Activated CD8-positive, alpha-beta T cell treated with anti-CD3 and anti-CD28 coated beads for 36 hours (primary cell): ENCODE results near the gene LRP1B. TPM values are rescaled to one million over a fixed set of nuclear protein-coding genes. Genes with fewer than 3 reads are reported as not detected.

ENCODE experiments used
- ATAC-seq: fragments of 200-7000 bp; cut with Tn5 transposase; one replicate; pipeline ENCODE4 v1.10.0; 2021; ENCODE audit warnings: mild to moderate bottlenecking, moderate library complexity
- CTCF ChIA-PET: fragments of 350-600 bp; sonication (Branson Sonifier 250); formaldehyde crosslinking; loops from one replicate; lab custom pipeline; 2021; ENCODE audit warnings: antibody characterized with exemption; lab: Charles Lee
- POLR2A ChIA-PET: fragments of 350-600 bp; sonication (Branson Sonifier 250); formaldehyde crosslinking; loops from one replicate; lab custom pipeline; 2021; ENCODE audit warnings: antibody characterized with exemption; lab: Charles Lee
- DNase-seq: peaks from one replicate; pipeline ENCODE4 v3.0.0-alpha.2; 2020
- H3K27ac Mint-ChIP-seq: one replicate; pipeline ENCODE4 v1.8.0; 2021; ENCODE audit warnings: mild to moderate bottlenecking, mixed read lengths
- H3K27me3 Mint-ChIP-seq: one replicate; pipeline ENCODE4 v1.8.0; 2021; ENCODE audit warnings: mixed read lengths
- H3K36me3 Mint-ChIP-seq: one replicate; pipeline ENCODE4 v1.8.0; 2021; ENCODE audit warnings: low read depth, mixed read lengths
- H3K4me1 Mint-ChIP-seq: one replicate; pipeline ENCODE4 v1.8.0; 2021; ENCODE audit warnings: low read depth, mixed read lengths
- H3K4me3 Mint-ChIP-seq: one replicate; pipeline ENCODE4 v1.8.0; 2021; ENCODE audit warnings: mild to moderate bottlenecking, moderate library complexity, mixed read lengths
- H3K9me3 Mint-ChIP-seq: one replicate; pipeline ENCODE4 v1.8.0; 2021; ENCODE audit warnings: mixed read lengths
- intact Hi-C: fragments of 100-400 bp; cut with micrococcal nuclease; formaldehyde crosslinking; loops from one replicate; pipeline ENCODE4 v1.10.0; 2022
- total RNA-seq, 2 experiments: library from RNA; stranded (reverse); gene quantifications; one replicate each; pipeline ENCODE4 v1.2.3, GENCODE V29; 2021
- TF ChIP-seq, protein P1 (sequence below): fragments of 200-600 bp; IDR thresholded peaks from one replicate; pipeline ENCODE4 v1.8.0; 2022; ENCODE audit warnings: antibody characterized with exemption, mild to moderate bottlenecking

The LRP1B gene
- total RNA-seq, 2 experiments from 2014 or later = not detected

DNA sequence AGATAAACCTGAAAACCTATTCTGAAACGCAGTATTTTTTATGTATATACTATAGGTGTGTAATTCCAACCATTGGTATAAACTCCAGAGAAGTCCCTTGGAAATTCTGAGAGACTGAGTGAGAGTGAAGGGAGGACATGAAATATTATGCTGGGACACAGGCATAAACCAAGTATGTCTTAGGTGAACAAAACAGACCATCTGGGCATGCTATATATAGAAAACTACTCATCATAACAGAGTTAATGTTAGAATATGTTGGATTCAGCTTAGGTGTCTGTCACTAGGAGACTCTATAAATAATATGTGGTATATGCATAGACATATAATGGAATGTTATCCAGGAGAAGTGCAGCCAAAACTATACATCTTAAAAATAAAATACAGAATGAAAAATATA is 282.6 kb downstream of the LRP1B start:
- Mint-ChIP-seq H3K27ac (no peak overlapping the region), H3K9me3 (peaks cover 6% of the 10 kb centered on the region), H3K4me1 (no peaks in the 10 kb centered on the region), H3K4me3 (no peak overlapping the region), H3K27me3 (no peaks in the 10 kb centered on the region), H3K36me3 (no peaks in the 10 kb centered on the region)
- TF ChIP-seq, protein P1, sequence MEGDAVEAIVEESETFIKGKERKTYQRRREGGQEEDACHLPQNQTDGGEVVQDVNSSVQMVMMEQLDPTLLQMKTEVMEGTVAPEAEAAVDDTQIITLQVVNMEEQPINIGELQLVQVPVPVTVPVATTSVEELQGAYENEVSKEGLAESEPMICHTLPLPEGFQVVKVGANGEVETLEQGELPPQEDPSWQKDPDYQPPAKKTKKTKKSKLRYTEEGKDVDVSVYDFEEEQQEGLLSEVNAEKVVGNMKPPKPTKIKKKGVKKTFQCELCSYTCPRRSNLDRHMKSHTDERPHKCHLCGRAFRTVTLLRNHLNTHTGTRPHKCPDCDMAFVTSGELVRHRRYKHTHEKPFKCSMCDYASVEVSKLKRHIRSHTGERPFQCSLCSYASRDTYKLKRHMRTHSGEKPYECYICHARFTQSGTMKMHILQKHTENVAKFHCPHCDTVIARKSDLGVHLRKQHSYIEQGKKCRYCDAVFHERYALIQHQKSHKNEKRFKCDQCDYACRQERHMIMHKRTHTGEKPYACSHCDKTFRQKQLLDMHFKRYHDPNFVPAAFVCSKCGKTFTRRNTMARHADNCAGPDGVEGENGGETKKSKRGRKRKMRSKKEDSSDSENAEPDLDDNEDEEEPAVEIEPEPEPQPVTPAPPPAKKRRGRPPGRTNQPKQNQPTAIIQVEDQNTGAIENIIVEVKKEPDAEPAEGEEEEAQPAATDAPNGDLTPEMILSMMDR = no peak
- CTCF ChIA-PET = no interaction called here
- POLR2A ChIA-PET = no interaction called here
- intact Hi-C loops = no loop called here
- DNase-seq = no peak
- no peak for ATAC-seq

- Mint-ChIP-seq H3K9me3 (peaks cover 8% of the 10 kb centered on the region), H3K36me3 (no peaks in the 10 kb centered on the region), H3K27ac (no peak overlapping the region), H3K4me3 (no peak overlapping the region), H3K4me1 (no peaks in the 10 kb centered on the region), H3K27me3 (no peaks in the 10 kb centered on the region)
- CTCF ChIA-PET = no interaction called here
- no peak for DNase-seq
- TF ChIP-seq, protein P1 = no peak
- intact Hi-C loops = no loop called here
- POLR2A ChIA-PET = interaction anchor here (0.5 kb wide), 1 partner anchor 763 kb away, joined by 3 read pairs; no protein-coding TSS in a partner anchor
- no peak for ATAC-seq
Measured at GRCh38 chr2:141844231-141844630, 286.6 kb downstream of the LRP1B start.

- H3K36me3 Mint-ChIP-seq = no peaks in the 10 kb centered on the region
- intact Hi-C loops = no loop called here
- ChIA-PET CTCF (interaction anchor here (1.4 kb wide), 1 partner anchor 10 kb away, joined by 3 read pairs; no protein-coding TSS in a partner anchor), POLR2A (no interaction called here)
- H3K9me3 Mint-ChIP-seq = no peaks in the 10 kb centered on the region
- H3K27ac Mint-ChIP-seq = no peak overlapping the region
- DNase-seq = no peak
- no peaks in the 10 kb centered on the region for H3K4me1 Mint-ChIP-seq
- H3K4me3 Mint-ChIP-seq = no peak overlapping the region
- no peaks in the 10 kb centered on the region for H3K27me3 Mint-ChIP-seq
- ATAC-seq = no peak
- TF ChIP-seq, protein P1 = no peak
Measured at GRCh38 chr2:141835103-141835502, 295.7 kb downstream of the LRP1B start.

DNA sequence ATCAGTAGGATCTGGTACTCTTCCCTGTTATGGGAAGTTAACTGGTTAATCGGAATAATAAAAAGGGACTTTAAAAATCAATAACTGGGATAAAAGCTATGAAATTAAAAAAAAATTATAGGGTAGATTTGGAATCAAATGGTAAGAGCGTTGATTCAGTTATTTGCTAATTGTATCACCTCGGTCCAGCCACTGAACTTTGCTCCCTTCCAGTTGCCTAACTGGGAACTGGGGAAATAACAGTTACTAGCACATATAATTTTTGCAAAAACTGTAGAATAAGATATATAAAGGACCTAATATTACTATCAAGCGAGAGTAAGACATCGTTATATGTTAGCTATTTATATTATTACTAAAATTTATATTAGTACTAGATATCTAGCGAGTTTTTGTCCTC is 302.1 kb downstream of the LRP1B start:
- DNase-seq (no peak), ATAC-seq (no peak)
- intact Hi-C loops = no loop called here
- no peaks in the 10 kb centered on the region for H3K4me1 Mint-ChIP-seq
- TF ChIP-seq, protein P1 = no peak
- POLR2A ChIA-PET = no interaction called here
- H3K27ac Mint-ChIP-seq = no peak overlapping the region
- H3K27me3 Mint-ChIP-seq = no peaks in the 10 kb centered on the region
- peaks cover 2% of the 10 kb centered on the region for H3K9me3 Mint-ChIP-seq
- no peaks in the 10 kb centered on the region for H3K36me3 Mint-ChIP-seq
- H3K4me3 Mint-ChIP-seq = no peak overlapping the region
- CTCF ChIA-PET = interaction anchor here (1.1 kb wide), 1 partner anchor 12 kb away, joined by 3 read pairs; no protein-coding TSS in a partner anchor

DNA sequence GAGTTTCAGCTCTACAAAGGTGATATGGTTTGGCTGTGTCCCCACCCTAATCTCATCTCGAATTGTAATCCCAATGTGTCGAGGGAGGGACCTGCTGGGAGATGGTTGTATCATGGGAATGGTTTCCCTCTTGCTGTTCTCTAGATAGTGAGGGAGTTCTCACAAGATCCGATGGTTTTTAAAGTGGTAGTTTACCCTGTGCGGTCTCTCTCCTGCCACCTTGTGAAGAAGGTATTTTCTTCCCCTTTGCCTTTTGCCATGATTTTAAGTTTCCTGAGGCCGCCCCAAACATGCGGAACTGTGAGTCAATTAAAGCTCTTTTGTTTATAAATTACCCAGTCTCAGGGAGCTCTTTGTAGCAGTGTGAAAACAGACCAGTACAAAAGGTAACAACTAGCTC is 306.0 kb downstream of the LRP1B start:
- POLR2A ChIA-PET = no interaction called here
- Mint-ChIP-seq H3K27ac (no peak overlapping the region), H3K27me3 (no peaks in the 10 kb centered on the region), H3K4me1 (no peaks in the 10 kb centered on the region), H3K36me3 (no peaks in the 10 kb centered on the region), H3K9me3 (peaks cover 3% of the 10 kb centered on the region), H3K4me3 (no peak overlapping the region)
- TF ChIP-seq, protein P1 = no peak
- intact Hi-C loops = no loop called here
- ATAC-seq (no peak), DNase-seq (no peak)
- CTCF ChIA-PET = no interaction called here
